ENCODE measurements around the gene HELLS. TPM values are rescaled to one million over a fixed set of nuclear protein-coding genes. Genes with fewer than 3 reads are reported as not detected.

HELLS gene
- 25.1 TPM for total RNA-seq

GRCh38 chr10:94545391-94546048, at the start of gene HELLS:
Gene HELLS (plus strand): TSS chr10:94545788. CDS start chr10:94545922, 134 bp downstream.
- intact Hi-C loops (cut with DNase I) = no loop called here
- no peak for TF ChIP-seq CTCF (IDR thresholded peaks at IDR 0.05)
- DNase-seq (ENCODE audit: low spot score in 2 of 2) = peak in 1 of 2 donors; percentile 88
- no peaks in the 10 kb centered on the region for H3K27me3 ChIP-seq
- peaks cover 0 to 11% of the 10 kb centered on the region in 2 donors for H3K4me1 ChIP-seq
- no peaks in the 10 kb centered on the region for H3K9me3 ChIP-seq
- H3K36me3 ChIP-seq = no peaks in the 10 kb centered on the region
- H3K27ac ChIP-seq = peak within 1 kb of the TSS; percentile 51 to 54
- peak within 1 kb of the TSS; percentile 69 to 83 for H3K4me3 ChIP-seq

GRCh38 chr10:94496010-94496409, 49.6 kb upstream of the HELLS start:
- no peak for DNase-seq (ENCODE audit: low spot score in 2 of 2)
- no peaks in the 10 kb centered on the region for H3K9me3 ChIP-seq
- no peak overlapping the region for H3K27ac ChIP-seq
- TF ChIP-seq CTCF (IDR thresholded peaks at IDR 0.05) = no peak
- H3K27me3 ChIP-seq = no peaks in the 10 kb centered on the region
- no peak overlapping the region for H3K4me3 ChIP-seq
- no peaks in the 10 kb centered on the region for H3K4me1 ChIP-seq
- intact Hi-C loops (cut with DNase I) = no loop called here
- peaks cover 0 to 3% of the 10 kb centered on the region in 2 donors for H3K36me3 ChIP-seq

- intact Hi-C loops (cut with DNase I) = no loop called here
- Histone ChIP-seq H3K9me3 (no peaks in the 10 kb centered on the region), H3K27ac (no peak overlapping the region), H3K36me3 (peaks cover 0 to 3% of the 10 kb centered on the region in 2 donors), H3K27me3 (no peaks in the 10 kb centered on the region), H3K4me1 (no peaks in the 10 kb centered on the region), H3K4me3 (no peak overlapping the region)
- no peak for DNase-seq (ENCODE audit: low spot score in 2 of 2)
- no peak for TF ChIP-seq CTCF (IDR thresholded peaks at IDR 0.05)
Measured at GRCh38 chr10:94496646-94497045, 48.9 kb upstream of the HELLS start.

GRCh38 chr10:94500063-94500462, 45.5 kb upstream of the HELLS start:
- Histone ChIP-seq H3K4me3 (no peak overlapping the region), H3K27ac (no peak overlapping the region), H3K4me1 (no peaks in the 10 kb centered on the region), H3K27me3 (no peaks in the 10 kb centered on the region), H3K9me3 (no peaks in the 10 kb centered on the region), H3K36me3 (peaks cover 0 to 3% of the 10 kb centered on the region in 2 donors)
- DNase-seq (ENCODE audit: low spot score in 2 of 2) = no peak
- intact Hi-C loops (cut with DNase I) = no loop called here
- peak in 1 of 3 experiments; percentile 8 for TF ChIP-seq CTCF (IDR thresholded peaks at IDR 0.05)

GRCh38 chr10:94521276-94522250, 24.0 kb upstream of the HELLS start:
- no peaks in the 10 kb centered on the region for H3K9me3 ChIP-seq
- H3K27ac ChIP-seq = no peak overlapping the region
- H3K27me3 ChIP-seq = no peaks in the 10 kb centered on the region
- peaks cover 4 to 14% of the 10 kb centered on the region in 2 donors for H3K36me3 ChIP-seq
- no peak for TF ChIP-seq CTCF (IDR thresholded peaks at IDR 0.05)
- DNase-seq (ENCODE audit: low spot score in 2 of 2) = no peak
- intact Hi-C loops (cut with DNase I) = no loop called here
- H3K4me1 ChIP-seq = no peaks in the 10 kb centered on the region
- H3K4me3 ChIP-seq = no peak overlapping the region
